GM19324 (cell line): ENCODE data around the gene MED27.

ENCODE experiments used
- ATAC-seq: cut with Tn5 transposase; IDR thresholded peaks from one replicate; pipeline ENCODE4 v1.9.1; 2021; ENCODE audit warnings: mild to moderate bottlenecking, moderate library complexity; ENCODE audit not compliant: unreplicated experiment, low FRiP score

The MED27 gene

GRCh38 chr9:131891598-131891997, 188.1 kb downstream of the MED27 start:
- ATAC-seq = no peak

- no peak for ATAC-seq
Observed at GRCh38 chr9:131889437-131890251, 190.0 kb downstream of the MED27 start.

GRCh38 chr9:131888923-131889322, 190.7 kb downstream of the MED27 start:
- ATAC-seq = no peak

GRCh38 chr9:131887680-131888079, 192.0 kb downstream of the MED27 start:
- no peak for ATAC-seq

DNA sequence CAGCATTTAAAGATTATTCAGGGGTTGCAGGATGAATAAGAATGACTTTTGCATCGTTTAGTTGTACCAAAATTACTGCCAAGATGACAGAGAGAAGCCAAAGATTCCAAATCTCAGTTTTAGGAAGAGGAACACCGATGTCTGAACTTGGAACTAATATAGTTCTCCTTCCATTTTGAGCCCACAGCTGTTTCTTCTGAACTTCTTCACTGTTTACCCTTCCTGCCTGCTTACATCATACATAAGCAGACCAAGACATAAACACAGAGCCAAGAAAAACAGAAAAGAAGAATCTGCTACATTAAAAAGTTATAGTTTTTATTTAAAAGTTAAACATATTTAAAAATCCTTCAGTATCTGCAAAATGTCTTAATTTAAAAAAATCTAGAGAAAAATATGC, 192.8 kb downstream of the MED27 start:
- no peak for ATAC-seq

- no peak for ATAC-seq
Observed at GRCh38 chr9:131885144-131885609, 194.5 kb downstream of the MED27 start.

DNA sequence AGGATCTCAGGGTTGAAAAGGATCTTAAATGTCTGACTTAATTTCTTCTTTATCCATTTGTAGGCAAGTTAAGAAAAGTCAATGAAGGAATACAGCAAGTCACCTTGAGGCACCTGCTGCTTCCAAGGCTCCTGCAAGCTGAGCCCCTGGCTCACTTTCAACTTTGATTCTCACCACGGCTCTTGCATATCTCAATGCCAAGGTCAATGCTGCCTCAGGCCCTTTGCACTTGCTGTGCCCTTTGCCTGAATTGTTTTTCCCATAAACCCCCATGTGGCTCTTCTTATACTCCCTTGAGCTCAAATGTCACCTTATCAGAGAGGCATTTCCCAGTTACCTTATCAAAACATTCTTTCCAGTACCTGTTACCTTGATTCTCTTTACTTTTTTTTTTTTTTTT, 195.4 kb downstream of the MED27 start:
- ATAC-seq = no peak

DNA sequence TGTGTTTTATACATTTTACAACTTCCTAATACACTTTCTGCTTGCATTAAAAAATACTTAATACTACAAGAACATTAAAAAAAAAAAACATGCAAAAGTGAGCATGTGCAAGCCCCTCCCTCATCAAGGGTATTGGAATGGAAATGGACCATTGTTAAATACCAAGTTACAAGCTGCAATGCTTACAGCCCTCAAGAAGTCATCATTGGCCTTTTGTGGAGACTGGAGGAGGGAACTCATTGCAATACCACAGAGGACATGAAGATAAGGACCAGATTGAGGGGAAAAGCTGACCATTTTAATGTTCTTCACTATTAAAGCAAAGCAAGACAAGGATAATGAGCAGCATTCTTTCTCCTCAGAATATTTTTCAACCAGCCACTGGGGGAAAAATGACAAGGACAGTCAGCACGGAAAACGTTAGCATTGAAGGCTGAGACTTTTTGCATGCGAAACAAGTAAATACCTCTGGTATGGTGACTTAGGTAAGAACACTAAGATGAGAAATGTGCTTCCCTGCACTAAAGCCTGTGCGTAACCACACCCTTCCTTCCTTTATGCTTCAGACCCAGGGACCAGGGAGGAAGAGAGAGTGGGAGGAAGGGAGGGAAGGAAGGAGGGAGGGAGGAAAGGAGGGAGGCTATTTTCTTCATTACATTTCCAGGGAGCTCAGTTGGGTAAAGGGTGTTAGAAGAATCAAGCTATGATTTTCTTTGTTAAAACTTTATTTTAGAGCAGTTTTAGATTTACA, 198.7 kb downstream of the MED27 start:
- ATAC-seq = no peak

DNA sequence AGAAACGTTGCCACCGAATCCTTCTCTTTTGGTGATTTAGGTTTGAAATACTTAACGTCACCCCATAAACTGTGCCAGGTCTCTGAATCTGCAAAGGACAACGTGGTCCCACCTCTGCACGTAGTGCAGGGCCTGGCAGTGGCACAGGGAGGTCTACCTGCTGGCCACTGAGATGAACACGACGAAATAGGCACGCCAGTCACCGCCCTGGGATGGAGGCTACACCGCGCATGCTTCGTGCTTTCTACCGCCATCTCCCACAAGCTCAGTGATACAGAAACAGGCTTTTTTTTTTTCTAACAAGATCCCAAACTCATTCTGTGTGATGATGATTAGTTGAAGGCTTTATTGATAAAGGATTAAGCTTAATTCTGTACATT, 199.8 kb downstream of the MED27 start:
- no peak for ATAC-seq

- no peak for ATAC-seq
Observed at GRCh38 chr9:131879181-131879910, 200.3 kb downstream of the MED27 start.

DNA sequence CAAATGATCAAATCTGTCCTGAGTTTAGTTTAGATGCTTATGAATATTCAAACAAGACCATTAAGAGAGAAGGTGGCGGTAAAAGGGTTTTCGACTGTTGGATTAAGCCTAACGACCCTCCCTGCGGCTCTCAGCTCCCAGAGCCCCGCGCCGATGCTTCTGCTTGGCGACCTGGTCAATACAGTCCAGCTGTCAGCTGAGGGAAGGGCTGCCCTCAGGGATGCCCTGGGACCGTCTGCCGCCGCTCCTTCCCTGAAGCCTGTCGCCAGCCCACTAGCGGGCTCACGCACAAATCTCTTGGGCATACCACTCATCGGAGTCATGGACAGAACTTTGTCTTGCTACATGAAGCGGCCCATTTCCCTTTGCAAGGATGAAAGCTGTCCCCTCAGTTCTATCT, 203.2 kb downstream of the MED27 start:
- ATAC-seq = no peak

GRCh38 chr9:131875828-131876485, 203.7 kb downstream of the MED27 start:
- ATAC-seq = no peak

DNA sequence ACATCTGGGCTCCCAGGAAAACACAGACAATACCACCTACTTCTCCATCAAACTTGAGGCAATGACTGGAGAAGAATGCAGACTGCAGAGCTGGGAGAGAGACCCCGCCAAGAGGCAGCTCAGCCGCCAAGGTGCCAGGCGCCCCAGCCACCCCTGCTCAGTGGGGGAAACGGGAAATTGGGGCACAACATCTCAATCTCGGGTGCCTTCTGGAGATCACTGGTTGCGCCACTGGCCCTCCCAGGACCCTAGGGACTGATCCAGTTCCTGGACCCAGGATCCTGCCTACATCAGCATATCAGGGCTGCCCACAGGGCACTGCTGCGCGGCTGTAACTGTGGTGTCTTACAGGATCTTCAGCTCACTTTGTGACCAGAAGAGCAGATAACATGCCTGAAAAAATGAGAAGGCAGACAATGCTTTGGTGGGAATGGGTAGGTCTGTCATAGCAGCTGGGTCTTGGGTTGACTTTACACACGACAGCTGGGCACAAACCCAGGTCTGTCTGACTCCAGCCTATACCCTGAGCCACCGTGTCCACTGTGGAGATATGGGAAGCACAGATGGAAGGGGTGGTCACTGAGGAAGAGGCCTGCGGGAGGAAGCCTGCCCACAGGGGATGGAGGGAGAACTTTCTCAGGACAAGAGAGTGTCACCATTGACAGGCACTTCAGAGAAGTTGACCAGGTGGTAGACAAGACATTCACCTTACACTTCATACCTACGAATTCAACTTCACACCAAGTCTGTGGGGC, 204.6 kb downstream of the MED27 start:
- ATAC-seq = no peak

DNA sequence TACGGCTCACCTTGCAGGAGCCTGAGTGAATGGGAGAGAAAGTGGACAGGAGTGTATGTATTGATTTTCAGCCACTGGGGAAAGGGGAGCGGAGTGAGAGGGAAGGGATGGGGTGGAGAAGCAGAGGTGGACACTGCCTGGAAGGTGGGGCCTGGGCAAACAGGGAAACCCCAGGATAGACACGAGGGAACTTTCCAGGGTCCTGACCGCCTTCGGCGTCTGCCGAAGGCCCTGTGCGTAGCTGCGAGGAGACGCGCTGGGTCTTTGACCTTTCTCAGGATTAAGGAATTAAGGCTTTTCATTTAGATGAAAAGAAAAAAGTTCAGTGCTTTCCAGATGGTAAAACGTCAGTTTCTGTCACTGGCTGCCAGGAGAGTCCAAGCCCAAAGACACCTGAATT, 205.2 kb downstream of the MED27 start:
- ATAC-seq = no peak

GRCh38 chr9:131873891-131874440, 205.7 kb downstream of the MED27 start:
- ATAC-seq = no peak

DNA sequence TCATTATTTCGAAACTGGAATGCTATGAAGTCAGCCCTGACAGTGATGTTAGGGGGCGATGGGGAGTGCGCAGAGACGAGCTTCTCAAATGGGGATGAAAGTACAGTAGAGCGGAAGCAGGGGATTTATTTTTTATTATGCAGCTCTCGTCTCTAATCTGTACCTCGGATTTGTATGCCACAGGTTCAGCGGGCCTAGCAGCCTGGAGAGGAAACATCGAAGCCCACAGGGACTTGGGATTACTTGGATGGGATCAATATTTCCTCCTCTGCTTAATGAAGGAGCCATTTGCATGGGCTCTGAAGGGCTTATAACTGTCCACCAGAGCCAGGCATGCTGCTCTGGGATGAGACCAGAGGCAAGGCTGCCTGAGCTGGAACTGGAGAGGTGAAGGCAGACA, 206.3 kb downstream of the MED27 start:
- no peak for ATAC-seq

DNA sequence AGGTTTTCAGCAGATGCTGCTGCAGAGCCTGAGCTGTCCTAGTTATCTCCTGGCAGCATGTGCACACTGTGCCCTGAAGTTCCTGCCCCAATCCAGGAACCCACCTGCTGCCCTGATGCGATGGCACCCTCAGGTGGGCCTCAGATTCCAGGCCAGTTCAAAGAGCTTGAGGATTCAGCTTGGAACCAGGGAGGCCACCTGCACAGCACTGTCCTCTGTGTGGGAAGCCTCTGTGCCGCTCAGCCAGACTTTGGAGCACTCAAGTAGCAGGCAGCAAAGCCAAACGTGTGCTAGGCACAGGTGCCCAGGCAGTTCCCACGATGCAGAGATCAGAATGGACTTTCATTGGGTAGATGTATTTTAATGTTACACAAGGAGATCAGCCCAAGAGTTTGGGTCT, 207.0 kb downstream of the MED27 start:
- ATAC-seq = no peak

GRCh38 chr9:131872006-131872405, 207.7 kb downstream of the MED27 start:
- ATAC-seq = no peak

DNA sequence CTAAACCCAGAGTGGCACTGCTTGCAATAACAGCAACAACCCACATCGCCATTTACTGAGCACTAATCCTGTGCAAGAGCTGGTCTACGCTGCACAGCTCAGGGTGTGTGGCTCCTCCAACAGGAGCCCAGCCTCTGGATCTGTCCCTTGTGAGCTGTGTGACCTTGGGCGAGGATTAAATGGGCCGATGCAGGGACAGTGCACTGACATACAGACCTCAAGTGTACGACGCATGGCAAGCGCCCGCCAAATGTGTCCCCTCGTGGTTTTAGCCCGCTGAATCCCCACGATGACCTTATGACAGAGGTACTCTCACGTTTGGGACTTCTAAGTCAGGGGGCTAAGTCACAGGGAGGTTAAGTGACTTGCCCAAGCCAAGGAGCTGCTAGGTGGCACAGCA, 209.5 kb downstream of the MED27 start:
- no peak for ATAC-seq

DNA sequence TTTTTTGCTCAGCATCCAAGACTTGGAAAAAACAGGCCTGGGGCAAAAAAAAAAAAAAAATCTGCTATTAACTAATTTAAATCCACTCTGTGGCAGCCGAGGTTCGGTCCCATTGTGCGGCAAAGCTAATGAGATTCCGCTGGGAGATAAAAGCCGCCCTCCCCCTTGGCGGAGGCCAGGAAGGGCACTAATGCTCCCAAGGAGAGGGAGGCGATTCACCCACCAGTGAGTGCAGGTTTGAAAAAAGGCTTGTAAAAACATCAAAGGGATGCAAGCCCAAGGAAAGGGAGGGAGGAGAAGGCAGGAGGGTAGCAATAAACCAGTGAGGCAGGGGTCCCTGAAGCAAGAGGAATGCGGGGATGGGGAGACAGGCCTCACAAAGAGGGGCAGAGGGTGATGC, 210.3 kb downstream of the MED27 start:
- no peak for ATAC-seq
